Stimulated activated CD4-positive, alpha-beta T cell treated with anti-CD3 and anti-CD28 coated beads, TNF-alpha, amount 100 ng/mL, for 24 hours (primary cell): ENCODE data around the gene OR11H7.
"Not testable (repeated sequence)": the region's sequence is repeated elsewhere in the genome, so short reads cannot be mapped to it uniquely, and the experiment has no call there.

Source experiments
- DNase-seq, 3 experiments: peaks; one replicate each; pipeline ENCODE4 v3.0.0-alpha.2; 2020; ENCODE audit warnings: low read depth in 3 of 3

OR11H7 gene

DNA sequence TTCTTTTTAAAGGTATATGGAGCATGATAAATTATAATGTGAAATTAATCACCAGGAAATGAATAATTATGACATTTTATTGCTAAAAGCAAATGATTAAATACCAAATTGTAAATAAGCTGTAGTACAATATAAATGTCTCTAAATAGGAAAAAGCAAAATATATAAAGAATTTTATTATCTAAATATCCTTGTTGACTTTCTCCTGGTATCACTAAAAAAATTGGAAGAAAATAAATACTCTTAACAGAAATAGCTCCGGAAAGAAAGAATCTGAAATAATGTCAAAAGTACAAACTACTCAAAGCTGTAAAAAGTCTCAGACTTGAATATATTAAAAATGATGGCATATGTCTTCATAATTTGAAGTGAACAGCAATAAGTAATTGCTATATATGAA is at the start of gene OR11H7:
Gene OR11H7 (plus strand): TSS at position 301 of the 400 bp plus-strand sequence.
- DNase-seq, result no peak

- DNase-seq, result no peak
These were observed 49.6 kb upstream of the OR11H7 start for GRCh38 chr14:20179218-20179617.

- no peak for DNase-seq
These were observed 48.9 kb upstream of the OR11H7 start for GRCh38 chr14:20179880-20180279.

- no peak for DNase-seq
These were observed 48.3 kb upstream of the OR11H7 start for GRCh38 chr14:20180486-20180885.

GRCh38 chr14:20184181-20184580 is 44.6 kb upstream of the OR11H7 start:
- DNase-seq, result no peak

DNA sequence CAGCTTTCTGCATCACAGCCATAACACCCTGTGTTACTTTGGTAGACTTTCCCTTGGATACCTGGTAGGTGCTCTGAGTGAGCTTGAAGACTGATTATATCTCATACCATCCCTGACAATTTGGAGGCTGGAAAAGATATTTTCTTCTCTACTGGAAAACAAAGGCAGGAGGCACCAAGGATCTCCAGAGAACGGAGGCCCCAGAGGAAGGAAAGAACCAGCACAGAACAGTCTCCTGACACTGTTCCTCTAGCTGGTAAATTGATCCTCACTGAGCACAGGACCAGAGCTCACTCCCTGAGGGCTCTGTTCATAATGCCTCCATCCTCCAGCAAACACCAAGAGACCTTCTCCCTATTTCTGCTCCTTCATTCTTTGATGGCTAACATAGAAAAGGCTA is 38.2 kb upstream of the OR11H7 start, which contains the start of gene OR11G2:
Gene OR11G2 (plus strand): TSS at position 301 of the 400 bp plus-strand sequence. CDS start 6,542 bp downstream, outside the sequence.
- DNase-seq, result no peak

- no peak for DNase-seq
These were observed 37.4 kb upstream of the OR11H7 start for GRCh38 chr14:20191396-20191795.

DNA sequence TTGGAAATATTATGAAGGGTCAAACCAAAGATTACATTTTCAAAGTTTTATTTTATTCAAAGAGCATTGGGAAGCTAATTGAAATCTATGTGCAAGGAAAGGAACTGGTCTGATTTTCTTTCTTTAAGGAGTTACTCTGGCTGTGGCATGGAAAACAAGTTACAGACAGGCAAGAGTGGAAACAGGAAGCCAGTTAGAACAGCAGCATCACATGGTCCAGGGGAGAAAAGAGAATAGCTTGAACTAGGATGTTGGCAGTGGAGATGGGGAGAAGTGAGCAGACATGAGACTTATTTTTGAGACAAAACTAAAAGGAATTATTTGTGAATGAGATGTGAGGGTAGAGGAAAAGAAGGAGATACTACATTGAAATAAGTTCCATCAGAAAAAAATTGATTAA is 34.7 kb upstream of the OR11H7 start:
- no peak for DNase-seq

- DNase-seq, result not testable (repeated sequence)
These were observed 33.6 kb upstream of the OR11H7 start for GRCh38 chr14:20195170-20195569.

- no peak for DNase-seq
These were observed 32.9 kb upstream of the OR11H7 start for GRCh38 chr14:20195911-20196310.

GRCh38 chr14:20197459-20197858 is 31.3 kb upstream of the OR11H7 start:
- DNase-seq, result no peak

- no peak for DNase-seq
These were observed 29.8 kb upstream of the OR11H7 start for GRCh38 chr14:20198991-20199390.

DNA sequence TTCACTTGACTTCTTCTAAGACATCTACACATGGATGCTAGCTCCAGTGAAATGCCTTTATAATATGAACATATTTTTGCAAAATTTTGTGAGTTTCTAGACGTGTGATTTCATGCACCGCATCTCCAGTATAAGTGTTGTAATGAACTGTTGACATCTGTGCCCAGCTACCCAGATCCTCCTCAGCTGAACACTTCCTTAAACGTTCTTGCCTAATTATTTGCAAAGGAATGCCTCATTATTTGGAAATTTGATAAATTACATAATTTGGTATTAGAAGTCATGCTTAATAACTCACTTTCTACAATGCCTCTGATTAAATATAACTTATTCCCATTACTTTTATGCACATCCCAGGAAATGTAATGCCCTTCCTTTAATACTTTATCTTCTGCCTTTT is 24.1 kb upstream of the OR11H7 start:
- no peak for DNase-seq

- DNase-seq, result no peak
These were observed 19.2 kb upstream of the OR11H7 start for GRCh38 chr14:20209595-20209994.

- not testable (repeated sequence) for DNase-seq
These were observed 16.4 kb upstream of the OR11H7 start for GRCh38 chr14:20212406-20212805.

- DNase-seq, result no peak
These were observed 13.6 kb upstream of the OR11H7 start for GRCh38 chr14:20215196-20215595.

GRCh38 chr14:20219033-20219432 is 9.7 kb upstream of the OR11H7 start:
- no peak for DNase-seq

GRCh38 chr14:20223410-20223809 is 5.4 kb upstream of the OR11H7 start, which contains the start of gene OR11H6:
TSS of gene OR11H6 (plus strand) at chr14:20223710. CDS start at chr14:20223710, 0 bp downstream.
- no peak for DNase-seq

GRCh38 chr14:20235415-20235814 is 6.6 kb downstream of the OR11H7 start:
- DNase-seq, result not testable (repeated sequence)

GRCh38 chr14:20247646-20248246 is 19.0 kb downstream of the OR11H7 start:
- no peak for DNase-seq

GRCh38 chr14:20262642-20263128 is 33.9 kb downstream of the OR11H7 start:
- DNase-seq, result no peak

- DNase-seq, result not testable (repeated sequence)
These were observed 35.6 kb downstream of the OR11H7 start for GRCh38 chr14:20264361-20264760.

DNA sequence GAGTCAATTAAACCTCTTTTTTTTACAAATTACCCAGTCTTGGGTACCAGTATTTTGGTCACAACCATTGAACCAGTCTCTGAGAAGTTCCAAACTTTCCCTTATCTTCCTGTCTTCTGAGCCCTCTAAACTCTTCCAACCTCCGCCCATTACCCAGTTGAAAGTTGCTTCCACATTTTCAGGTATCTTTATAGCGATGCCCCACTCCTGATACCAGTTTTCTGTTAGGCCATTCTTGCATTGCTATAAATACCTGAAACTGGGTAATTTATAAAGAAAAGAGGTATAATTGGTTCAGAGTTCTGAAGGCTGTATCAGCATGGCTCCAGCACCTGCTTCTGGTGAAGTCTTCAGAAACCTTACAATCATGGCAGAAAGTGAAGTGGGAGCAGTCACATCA is 45.3 kb downstream of the OR11H7 start:
- no peak for DNase-seq

DNA sequence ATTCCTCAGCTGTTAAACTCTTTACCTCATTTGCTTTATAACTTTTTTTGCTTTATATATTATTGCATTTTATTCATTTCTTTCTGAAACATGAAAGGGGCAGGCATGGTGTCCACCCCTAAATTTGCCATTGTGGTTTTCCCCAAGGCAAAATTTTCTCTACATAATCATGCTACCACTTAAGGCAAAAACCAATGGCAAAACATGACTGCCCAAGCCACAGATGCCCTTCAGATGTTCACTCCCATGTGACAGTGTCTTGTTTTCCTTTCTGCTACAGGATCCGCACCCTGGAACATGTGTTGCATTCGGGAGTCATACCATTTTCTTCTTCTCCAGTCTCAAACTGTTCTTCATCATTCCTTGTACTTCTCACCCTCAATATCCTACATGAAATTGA is 48.6 kb downstream of the OR11H7 start:
- no peak for DNase-seq
